Measurements from ENCODE around the gene SRRT.

SRRT gene

GRCh38 chr7:100882201-100882600, 7.3 kb downstream of the SRRT start:
- no peak for DNase-seq

- DNase-seq, result no peak
These were observed 8.1 kb downstream of the SRRT start for GRCh38 chr7:100882785-100883526.

DNA sequence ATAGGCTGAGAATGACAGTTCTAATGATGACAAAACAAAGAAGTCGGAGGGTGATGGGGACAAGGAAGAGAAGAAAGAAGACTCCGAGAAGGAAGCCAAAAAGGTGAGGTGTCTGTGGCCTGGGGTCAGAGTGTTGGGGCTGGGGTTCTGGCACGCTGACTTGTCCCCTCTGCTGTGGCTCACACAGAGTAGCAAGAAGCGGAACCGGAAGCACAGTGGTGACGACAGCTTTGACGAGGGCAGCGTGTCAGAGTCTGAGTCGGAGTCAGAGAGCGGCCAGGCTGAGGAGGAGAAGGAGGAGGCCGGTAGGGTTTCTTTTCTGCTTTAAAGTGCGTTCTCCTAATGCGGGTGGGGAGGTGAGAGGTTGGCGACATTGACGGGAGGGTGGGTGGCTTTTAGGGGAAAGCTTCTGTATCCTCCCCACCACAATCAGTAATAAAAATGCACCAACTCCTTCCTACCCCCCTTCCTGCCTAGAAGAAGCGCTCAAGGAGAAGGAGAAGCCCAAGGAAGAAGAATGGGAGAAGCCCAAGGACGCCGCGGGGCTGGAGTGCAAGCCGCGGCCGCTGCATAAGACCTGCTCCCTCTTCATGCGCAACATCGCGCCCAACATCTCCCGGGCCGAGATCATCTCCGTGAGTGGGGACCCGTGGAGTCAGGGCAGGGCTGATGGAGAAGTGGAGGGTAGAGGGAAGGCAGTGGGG, 10.0 kb downstream of the SRRT start:
- DNase-seq, result no peak

- DNase-seq, result no peak
These were observed 10.7 kb downstream of the SRRT start for GRCh38 chr7:100885440-100886141.

DNA sequence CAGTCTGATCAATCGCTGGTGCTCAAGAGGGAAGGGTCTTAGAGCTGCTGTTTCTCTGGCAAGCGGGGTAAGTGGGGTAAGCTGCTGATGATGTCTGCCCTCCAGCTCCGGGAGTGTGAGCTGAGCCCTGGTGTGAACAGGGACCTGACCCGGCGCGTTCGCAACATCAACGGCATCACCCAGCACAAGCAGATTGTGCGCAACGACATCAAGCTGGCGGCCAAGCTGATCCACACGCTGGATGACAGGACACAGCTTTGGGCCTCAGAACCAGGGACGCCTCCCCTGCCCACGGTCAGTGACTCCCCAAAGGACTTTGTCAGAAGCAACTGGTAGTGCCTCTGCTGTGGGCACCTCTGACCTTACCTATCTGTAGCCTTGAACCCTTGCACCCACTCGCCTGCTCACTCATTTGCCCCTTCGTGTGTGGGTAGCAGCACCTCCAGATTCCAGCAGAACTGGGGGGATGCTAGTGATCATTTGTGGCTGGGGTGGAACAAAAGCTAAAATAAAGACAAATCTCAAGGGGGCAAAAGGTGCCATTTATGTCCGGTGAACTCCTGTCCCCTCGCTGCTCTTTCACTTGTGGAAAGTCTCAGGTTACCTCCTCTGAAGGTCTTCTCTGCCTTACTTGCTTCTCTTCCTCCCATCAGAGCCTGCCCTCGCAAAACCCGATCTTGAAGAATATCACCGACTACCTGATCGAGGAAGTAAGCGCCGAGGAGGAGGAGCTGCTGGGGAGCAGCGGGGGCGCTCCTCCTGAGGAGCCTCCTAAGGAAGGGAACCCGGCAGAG, 11.4 kb downstream of the SRRT start:
- DNase-seq, result no peak

DNA sequence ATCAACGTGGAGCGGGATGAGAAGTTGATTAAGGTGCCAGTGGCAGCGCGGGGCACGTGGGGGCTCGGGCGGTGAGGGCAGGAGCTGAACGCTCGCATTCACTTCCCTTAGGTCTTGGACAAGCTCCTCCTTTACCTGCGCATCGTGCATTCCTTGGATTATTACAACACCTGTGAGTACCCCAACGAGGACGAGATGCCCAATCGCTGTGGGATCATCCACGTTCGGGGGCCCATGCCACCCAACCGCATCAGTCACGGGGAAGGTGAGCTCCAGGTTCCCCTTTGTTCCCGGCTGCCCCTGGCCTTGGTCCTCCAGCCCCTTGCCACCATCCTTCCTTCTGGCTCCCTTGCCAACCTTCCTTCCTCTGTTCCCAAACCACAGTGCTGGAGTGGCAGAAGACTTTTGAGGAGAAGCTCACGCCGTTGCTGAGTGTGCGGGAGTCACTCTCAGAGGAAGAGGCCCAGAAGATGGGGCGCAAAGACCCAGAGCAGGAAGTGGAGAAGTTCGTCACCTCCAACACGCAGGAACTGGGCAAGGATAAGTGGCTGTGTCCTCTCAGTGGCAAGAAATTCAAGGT, 12.1 kb downstream of the SRRT start:
- DNase-seq, result no peak

DNA sequence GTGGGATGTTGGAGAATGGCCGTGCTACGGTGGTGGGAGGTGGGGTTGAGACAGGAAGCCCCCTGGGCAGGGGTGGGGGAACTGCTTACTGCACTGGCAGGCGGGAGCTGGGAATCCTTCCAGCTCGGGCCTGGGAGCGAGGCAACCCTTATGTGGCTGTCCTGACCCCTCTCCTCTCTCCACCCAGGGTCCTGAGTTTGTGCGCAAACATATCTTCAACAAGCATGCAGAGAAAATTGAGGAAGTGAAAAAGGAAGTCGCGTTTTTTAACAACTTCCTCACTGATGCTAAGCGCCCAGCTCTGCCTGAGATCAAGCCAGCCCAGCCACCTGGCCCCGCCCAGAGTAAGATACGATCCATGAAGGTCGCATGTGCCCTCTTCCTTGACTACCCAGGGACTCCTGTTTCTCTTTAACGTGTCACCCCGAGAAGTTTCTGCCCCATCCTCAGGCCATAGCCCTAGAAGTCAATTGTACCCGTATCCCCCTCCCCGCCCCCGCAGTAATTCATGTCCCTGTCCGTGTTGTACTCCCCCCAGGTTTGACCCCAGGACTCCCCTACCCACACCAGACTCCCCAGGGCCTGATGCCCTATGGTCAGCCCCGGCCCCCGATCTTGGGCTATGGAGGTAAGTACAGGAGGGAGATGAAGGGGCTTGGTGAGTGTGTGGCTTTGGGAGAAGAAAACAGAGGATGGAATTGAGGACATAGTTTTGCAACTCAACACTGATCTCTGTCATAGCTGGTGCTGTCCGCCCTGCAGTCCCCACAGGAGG, 12.8 kb downstream of the SRRT start:
- DNase-seq, result no peak

- DNase-seq, result no peak
These were observed 13.5 kb downstream of the SRRT start for GRCh38 chr7:100888291-100888987.

GRCh38 chr7:100888988-100889750, 14.3 kb downstream of the SRRT start, which contains the start of gene UFSP1:
TSS of gene UFSP1 (minus strand) at chr7:100889715. CDS start at chr7:100889271, 444 bp downstream.
- DNase-seq, result no peak

- no peak for DNase-seq
These were observed 16.0 kb downstream of the SRRT start for GRCh38 chr7:100890653-100891567.

DNA sequence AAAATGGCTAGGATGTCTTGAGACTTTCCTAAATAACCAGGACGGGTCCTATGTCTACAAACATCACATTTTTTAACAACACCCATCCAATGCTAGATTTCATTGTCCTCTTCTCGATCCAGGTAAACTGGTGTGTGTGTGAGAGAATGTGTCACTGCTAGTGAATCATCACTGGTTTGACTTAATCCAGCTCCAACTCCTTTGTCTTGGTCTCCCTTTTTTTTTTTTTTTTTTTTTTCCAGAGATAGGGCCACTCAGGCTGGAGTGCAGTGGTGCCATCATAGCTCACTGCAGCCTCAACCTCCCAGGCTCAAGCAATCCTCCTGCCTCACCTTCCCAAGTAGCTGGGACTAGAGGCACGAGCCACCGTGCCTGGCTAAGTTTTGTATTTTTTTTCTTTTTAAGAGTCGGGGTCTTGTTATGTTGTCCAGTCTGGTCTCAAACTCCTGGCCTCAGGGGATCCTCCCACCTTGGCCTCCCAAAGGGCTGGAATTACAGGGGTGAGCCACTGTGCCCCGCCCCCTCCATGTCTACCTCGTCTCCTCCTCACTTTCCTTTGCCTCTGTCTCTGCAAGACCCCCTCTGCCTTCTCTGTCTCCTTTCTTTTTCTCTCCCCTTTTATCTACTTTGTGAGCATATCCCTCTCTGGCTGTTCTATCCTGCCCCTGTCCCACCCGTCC, 16.8 kb downstream of the SRRT start:
- DNase-seq, result no peak

DNA sequence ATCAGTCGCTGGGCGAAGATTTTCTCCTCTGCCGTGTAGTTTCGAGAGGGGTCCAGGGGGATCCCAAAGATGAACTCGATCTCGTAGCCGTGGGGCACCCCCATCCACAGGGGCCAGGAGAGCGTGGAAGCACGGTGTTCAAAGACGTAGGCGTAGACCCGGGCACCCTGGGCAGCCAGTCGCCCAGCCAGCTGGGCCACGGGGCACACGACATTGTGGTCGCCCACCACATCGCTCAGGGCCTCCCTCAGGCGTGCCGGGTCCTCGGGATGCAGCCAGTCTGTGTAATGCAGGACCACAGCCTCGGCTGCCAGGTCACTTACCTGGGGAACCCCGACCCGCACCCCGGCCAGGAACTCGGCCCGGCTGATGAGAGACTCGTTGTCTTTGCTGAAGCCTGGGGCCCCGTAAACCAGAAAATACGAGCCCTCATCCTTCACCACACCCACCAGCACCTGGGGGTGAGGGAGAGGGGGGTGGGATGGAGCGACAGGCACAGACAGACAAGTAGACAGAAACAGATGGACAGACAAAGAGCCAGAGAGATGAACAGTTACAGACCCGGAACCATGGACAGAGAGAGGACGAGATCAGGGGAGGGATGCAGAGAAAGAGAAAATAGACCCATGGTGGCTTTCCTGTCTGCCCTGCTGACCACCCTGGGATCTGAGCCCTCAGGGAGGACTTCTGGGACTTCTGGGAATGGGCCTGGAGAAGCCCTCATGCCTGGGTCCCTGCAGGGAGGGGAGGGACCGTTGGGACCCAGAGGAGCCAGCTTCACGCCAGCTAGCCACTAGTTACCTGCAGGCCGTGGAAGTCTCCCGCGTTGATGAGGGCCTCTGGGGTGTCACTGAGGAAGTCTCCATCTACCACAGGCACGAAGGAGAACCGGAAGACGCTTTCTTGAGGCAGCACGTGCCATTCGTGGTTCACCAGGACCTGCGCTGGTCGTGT, 17.7 kb downstream of the SRRT start:
- DNase-seq, result no peak

GRCh38 chr7:100893318-100893895, 18.5 kb downstream of the SRRT start:
- DNase-seq, result no peak

GRCh38 chr7:100893910-100894721, 19.2 kb downstream of the SRRT start:
- no peak for DNase-seq

DNA sequence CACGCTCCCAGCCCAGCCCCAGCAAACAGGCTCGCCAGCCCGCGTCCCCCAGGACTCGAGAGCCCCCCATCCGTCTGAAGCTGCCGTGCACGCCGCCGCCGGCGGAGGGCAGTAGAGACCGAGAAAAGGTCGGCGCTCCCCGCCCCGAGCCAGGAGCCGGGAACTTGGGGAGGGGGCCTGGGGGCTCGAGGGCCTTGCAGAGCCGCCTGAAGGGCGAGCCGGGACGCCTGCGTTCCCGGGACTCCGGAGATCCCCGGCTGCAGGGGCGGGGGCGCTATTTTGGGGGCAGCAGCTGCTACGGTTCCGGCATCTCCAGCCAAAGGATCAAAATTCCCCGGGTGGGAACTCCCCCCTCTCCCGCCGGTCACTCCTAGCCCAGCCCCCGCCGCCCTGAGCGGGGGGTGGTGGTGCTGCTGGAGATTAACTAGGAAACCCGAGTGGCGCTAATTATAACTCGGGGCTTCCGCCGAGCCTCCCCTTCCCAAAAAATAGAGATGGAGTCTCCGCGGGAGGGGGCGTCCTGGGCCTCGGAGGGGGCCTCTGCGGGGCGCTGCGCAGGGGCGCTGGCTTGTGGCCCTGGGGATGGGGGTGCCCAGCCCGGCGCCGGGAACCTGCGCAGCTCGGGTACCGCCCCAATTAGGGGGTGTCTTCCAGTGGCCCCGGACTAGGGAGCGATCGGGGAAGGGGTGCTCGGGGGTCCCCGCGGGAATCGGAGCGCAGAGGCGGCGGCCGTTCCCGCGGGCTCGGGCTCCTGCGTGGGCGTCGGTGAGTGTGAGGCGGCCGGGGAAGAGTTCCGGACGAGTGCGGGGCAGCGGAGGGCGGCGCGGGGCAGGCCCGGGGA, 20.2 kb downstream of the SRRT start:
- no peak for DNase-seq
